Suprapubic skin (tissue), 4 donors: ENCODE results near the gene SAA4.

Experiments used
- EP300 ChIP-seq: sonication (generic); formaldehyde crosslinking; IDR thresholded peaks from one replicate; pipeline ENCODE4 v1.6.1; 2017; ENCODE audit warnings: antibody characterized with exemption
- POLR2A ChIP-seq, 2 donors: fragments of 450-650 bp; IDR thresholded peaks; one replicate each; pipeline ENCODE4 v1.6.1; 2017; ENCODE audit warnings: antibody characterized with exemption in 2 of 2, mild to moderate bottlenecking in 2 of 2, moderate library complexity in 2 of 2
- POLR2AphosphoS5 ChIP-seq, 3 donors: sonication (generic); formaldehyde crosslinking; IDR thresholded peaks; one replicate each; pipeline ENCODE4 v1.6.1; 2017; ENCODE audit warnings: antibody characterized with exemption in 3 of 3
- TF ChIP-seq, protein P1 (sequence below), 2 donors: fragments of 200-600 bp in 1 of 2; fragments of 450-650 bp in 1 of 2; sonication (generic) in 1 of 2; IDR thresholded peaks; one replicate each; pipeline ENCODE4 v1.5.1; 2016 to 2019; ENCODE audit warnings: antibody characterized with exemption in 2 of 2, mild to moderate bottlenecking in 1 of 2, moderate library complexity in 1 of 2

DNA sequence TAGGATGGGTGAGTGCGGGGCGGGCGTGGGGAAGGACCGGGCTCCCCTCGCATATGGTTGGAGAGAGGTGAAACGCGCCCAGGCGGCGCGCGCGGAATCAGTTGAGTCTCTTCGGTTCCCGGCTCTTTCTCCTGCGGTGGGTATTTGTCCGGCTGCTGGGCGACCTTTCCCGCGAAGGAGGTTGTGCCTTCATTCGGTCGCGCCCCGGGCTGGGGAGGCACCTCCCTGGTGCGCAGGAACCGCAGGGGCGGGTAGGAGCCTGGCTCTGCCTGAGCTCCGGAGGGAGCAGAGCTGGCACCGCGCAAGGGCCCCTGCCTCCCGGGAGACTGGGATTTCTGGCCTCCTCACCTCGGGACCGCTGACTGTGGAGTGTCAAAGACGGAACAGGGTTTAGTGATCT, 27.5 kb downstream of the SAA4 start:
- TF ChIP-seq, protein P1, sequence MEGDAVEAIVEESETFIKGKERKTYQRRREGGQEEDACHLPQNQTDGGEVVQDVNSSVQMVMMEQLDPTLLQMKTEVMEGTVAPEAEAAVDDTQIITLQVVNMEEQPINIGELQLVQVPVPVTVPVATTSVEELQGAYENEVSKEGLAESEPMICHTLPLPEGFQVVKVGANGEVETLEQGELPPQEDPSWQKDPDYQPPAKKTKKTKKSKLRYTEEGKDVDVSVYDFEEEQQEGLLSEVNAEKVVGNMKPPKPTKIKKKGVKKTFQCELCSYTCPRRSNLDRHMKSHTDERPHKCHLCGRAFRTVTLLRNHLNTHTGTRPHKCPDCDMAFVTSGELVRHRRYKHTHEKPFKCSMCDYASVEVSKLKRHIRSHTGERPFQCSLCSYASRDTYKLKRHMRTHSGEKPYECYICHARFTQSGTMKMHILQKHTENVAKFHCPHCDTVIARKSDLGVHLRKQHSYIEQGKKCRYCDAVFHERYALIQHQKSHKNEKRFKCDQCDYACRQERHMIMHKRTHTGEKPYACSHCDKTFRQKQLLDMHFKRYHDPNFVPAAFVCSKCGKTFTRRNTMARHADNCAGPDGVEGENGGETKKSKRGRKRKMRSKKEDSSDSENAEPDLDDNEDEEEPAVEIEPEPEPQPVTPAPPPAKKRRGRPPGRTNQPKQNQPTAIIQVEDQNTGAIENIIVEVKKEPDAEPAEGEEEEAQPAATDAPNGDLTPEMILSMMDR (IDR thresholded peaks at IDR 0.05), result no peak
- TF ChIP-seq POLR2AphosphoS5 (IDR thresholded peaks at IDR 0.05), result no peak
- TF ChIP-seq POLR2A (IDR thresholded peaks at IDR 0.05), result no peak
- TF ChIP-seq EP300, result no peak
